CD4-positive, alpha-beta memory T cell (primary cell): ENCODE data around the gene NUCKS1. TPM values are rescaled to one million over a fixed set of nuclear protein-coding genes. Genes with fewer than 3 reads are reported as not detected.

Source experiments
- CTCF ChIA-PET: fragments of 350-600 bp; sonication (Branson Sonifier 250); formaldehyde crosslinking; loops from one replicate; lab custom pipeline; 2021; ENCODE audit warnings: inconsistent platforms; ENCODE audit not compliant: partially characterized antibody; lab: Charles Lee
- POLR2A ChIA-PET: fragments of 350-600 bp; sonication (Branson Sonifier 250); formaldehyde crosslinking; loops from one replicate; lab custom pipeline; 2021; ENCODE audit not compliant: partially characterized antibody; lab: Charles Lee
- DNase-seq, 5 donors: peaks; one replicate each; pipeline versions ENCODE4 v3.0.0 to v3.0.0-alpha.2; 2020 to 2022; ENCODE audit warnings: mixed read lengths in 1 of 5
- H3K27ac ChIP-seq: one replicate; pipeline ENCODE4 v1.7.0; 2013; ENCODE audit warnings: low read depth, low read length
- H3K27me3 ChIP-seq: 2 replicates; pipeline ENCODE4 v1.7.0; 2013; ENCODE audit warnings: mild to moderate bottlenecking, low read length, moderate library complexity; ENCODE audit not compliant: insufficient read depth
- H3K36me3 ChIP-seq: 2 replicates; pipeline ENCODE4 v1.7.0; 2013; ENCODE audit warnings: mild to moderate bottlenecking, low read length, moderate library complexity; ENCODE audit not compliant: insufficient read depth
- H3K4me1 ChIP-seq: 2 replicates; pipeline ENCODE4 v1.7.0; 2013; ENCODE audit warnings: mild to moderate bottlenecking, low read length, moderate library complexity; ENCODE audit not compliant: insufficient read depth
- H3K4me3 ChIP-seq, 2 donors: one replicate each; pipeline ENCODE4 v1.7.0; 2013; ENCODE audit warnings: low read length in 2 of 2, mild to moderate bottlenecking in 1 of 2
- H3K9me3 ChIP-seq, 2 donors: one replicate each; pipeline ENCODE4 v1.7.0; 2013; ENCODE audit warnings: low read length in 2 of 2, control low read depth in 1 of 2; ENCODE audit not compliant: control insufficient read depth in 1 of 2
- H3K27ac Mint-ChIP-seq, 7 donors: one replicate each; pipeline ENCODE4 v1.8.0; 2020 to 2021; ENCODE audit warnings: mixed read lengths in 7 of 7, mild to moderate bottlenecking in 6 of 7, inconsistent platforms in 3 of 7, moderate library complexity in 3 of 7
- H3K27me3 Mint-ChIP-seq, 2 donors: one replicate each; pipeline ENCODE4 v1.8.0; 2020 to 2021; ENCODE audit warnings: mixed read lengths in 2 of 2
- H3K36me3 Mint-ChIP-seq, 2 donors: one replicate each; pipeline ENCODE4 v1.8.0; 2020 to 2021; ENCODE audit warnings: mixed read lengths in 2 of 2, inconsistent platforms in 1 of 2, mild to moderate bottlenecking in 1 of 2
- H3K4me1 Mint-ChIP-seq, 4 donors: one replicate each; pipeline ENCODE4 v1.8.0; 2020 to 2021; ENCODE audit warnings: mixed read lengths in 4 of 4, mild to moderate bottlenecking in 1 of 4
- H3K4me3 Mint-ChIP-seq, 8 donors: one replicate each; pipeline ENCODE4 v1.8.0; 2020 to 2021; ENCODE audit warnings: mixed read lengths in 8 of 8, mild to moderate bottlenecking in 7 of 8, moderate library complexity in 6 of 8, inconsistent platforms in 3 of 8
- H3K9me3 Mint-ChIP-seq, 8 donors: one replicate each; pipeline ENCODE4 v1.8.0; 2020 to 2021; ENCODE audit warnings: mixed read lengths in 8 of 8, mild to moderate bottlenecking in 5 of 8, inconsistent platforms in 3 of 8, moderate library complexity in 1 of 8
- intact Hi-C: fragments of 100-400 bp; cut with micrococcal nuclease; formaldehyde crosslinking; loops from one replicate; pipeline ENCODE4 v1.15.1; 2023
- polyA plus RNA-seq, 2 donors: library from polyadenylated mRNA; unstranded; fragments of 300-500 nt; fragmentation: Illumina TruSeq; gene quantifications; one replicate each; pipeline ENCODE4 v1.2.3, GENCODE V29; 2021
- total RNA-seq, 2 experiments: library from RNA; stranded (reverse); gene quantifications; one replicate each; pipeline ENCODE4 v1.2.3, GENCODE V29; 2021

Gene NUCKS1
- total and polyA plus RNA-seq, 4 experiments from 2014 or later = 9.0 to 117 (median 62.2) TPM

DNA sequence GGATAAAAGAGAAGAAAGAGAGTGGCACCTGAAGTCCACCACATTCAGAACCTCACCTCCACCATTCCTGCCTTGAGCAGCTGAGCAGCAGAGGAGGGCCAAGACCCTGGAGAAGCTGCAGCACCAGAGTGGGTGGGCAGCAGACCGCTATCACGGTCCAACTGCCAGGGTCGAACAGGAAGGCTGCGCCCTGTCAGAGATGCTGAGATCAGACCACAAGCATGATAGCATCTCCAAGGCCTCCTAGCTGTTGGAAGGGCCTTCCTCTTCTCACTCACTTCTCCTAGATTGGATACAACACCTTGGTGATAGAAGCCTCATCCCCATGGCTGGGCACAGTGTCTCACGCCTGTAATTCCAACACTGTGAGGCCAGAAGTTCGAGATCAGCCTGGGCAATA lies 57.6 kb downstream of the NUCKS1 start:
- H3K9me3 Mint-ChIP-seq = no peaks in the 10 kb centered on the region
- ChIA-PET POLR2A (no interaction called here), CTCF (interaction anchor here (1.3 to 1.7 kb wide), 2 partner anchors 17 to 101 kb away, joined by 3 to 5 read pairs; no protein-coding TSS in a partner anchor)
- no peak overlapping the region for H3K27ac Mint-ChIP-seq
- Histone ChIP-seq H3K4me3 (no peak overlapping the region), H3K9me3 (no peaks in the 10 kb centered on the region), H3K36me3 (no peaks in the 10 kb centered on the region), H3K27ac (no peak overlapping the region), H3K27me3 (no peaks in the 10 kb centered on the region), H3K4me1 (no peaks in the 10 kb centered on the region)
- no peaks in the 10 kb centered on the region for H3K36me3 Mint-ChIP-seq
- peaks cover 13 to 14% of the 10 kb centered on the region in 2 donors for H3K27me3 Mint-ChIP-seq
- H3K4me1 Mint-ChIP-seq = peaks cover 0 to 1% (median 0%) of the 10 kb centered on the region in 4 donors
- intact Hi-C loops = no loop called here
- DNase-seq = no peak
- H3K4me3 Mint-ChIP-seq = no peak overlapping the region

DNA sequence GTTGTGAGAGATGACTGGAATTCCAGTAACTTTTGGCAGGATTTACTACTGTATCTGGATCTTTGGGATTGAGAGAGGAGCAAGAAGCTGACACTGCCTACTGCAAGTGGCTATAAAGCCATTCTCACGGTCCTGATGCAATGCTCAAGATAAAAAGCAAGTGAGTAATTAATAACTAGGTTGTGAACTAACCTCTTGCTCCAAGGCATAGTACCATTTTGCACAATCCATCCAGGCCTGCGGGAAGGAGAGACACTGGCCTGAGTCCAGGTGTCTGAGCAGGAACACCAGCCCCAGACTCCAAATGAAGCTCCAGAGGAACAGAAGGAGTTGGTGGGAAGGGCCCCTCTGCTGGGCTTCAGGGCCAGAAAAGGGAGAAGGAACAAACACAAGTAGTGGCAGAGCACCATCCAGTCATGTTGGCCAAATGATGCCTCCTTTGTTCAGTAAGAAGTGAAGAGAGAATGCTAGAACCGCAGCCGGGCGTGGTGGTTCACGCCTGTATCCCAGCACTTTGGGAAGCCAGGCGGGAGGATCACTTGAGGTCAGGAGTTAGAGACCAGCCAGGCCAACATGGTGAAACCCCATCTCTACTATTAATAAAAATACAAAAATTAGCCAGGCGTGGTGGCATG lies 59.7 kb downstream of the NUCKS1 start:
- POLR2A ChIA-PET = no interaction called here

DNA sequence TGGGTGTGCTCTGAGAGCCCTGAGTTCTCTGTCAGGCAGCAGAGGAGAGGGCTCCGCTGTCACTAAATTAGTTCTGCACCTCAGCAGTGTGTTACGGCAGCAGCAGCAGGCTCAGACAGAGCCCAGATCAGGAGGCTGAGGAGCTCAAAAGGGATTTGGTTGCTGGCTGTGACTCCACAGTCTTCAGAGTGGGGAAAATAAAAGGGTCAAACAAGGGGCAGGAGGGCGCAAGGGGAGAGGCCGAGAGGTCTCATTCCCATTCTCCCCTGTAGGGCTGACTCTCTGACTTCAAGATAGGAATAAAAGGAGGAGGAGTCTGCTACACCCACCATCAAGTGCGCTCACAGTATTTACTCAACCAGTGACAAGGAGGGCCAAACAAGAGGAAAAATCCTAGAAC lies 60.5 kb downstream of the NUCKS1 start:
- Mint-ChIP-seq H3K27ac (no peak overlapping the region), H3K4me3 (no peak overlapping the region), H3K9me3 (no peaks in the 10 kb centered on the region), H3K4me1 (peaks cover 0 to 1% (median 0%) of the 10 kb centered on the region in 4 donors), H3K27me3 (peaks cover 4 to 8% of the 10 kb centered on the region in 2 donors), H3K36me3 (no peaks in the 10 kb centered on the region)
- Histone ChIP-seq H3K27me3 (no peaks in the 10 kb centered on the region), H3K27ac (no peak overlapping the region), H3K4me3 (no peak overlapping the region), H3K9me3 (no peaks in the 10 kb centered on the region), H3K36me3 (no peaks in the 10 kb centered on the region), H3K4me1 (no peaks in the 10 kb centered on the region)
- intact Hi-C loops = no loop called here
- no peak for DNase-seq
- CTCF ChIA-PET = interaction anchor here (1.0 to 1.7 kb wide), 3 partner anchors 12 to 98 kb away, joined by 3 read pairs; no protein-coding TSS in a partner anchor
- POLR2A ChIA-PET = no interaction called here

More for the DNA sequence above, 59.7 kb downstream of the NUCKS1 start:
- peaks cover 0 to 1% (median 0%) of the 10 kb centered on the region in 4 donors for H3K4me1 Mint-ChIP-seq
- CTCF ChIA-PET = no interaction called here
- no peaks in the 10 kb centered on the region for H3K36me3 Mint-ChIP-seq
- Histone ChIP-seq H3K4me1 (no peaks in the 10 kb centered on the region), H3K27ac (no peak overlapping the region), H3K9me3 (no peaks in the 10 kb centered on the region), H3K36me3 (no peaks in the 10 kb centered on the region), H3K27me3 (no peaks in the 10 kb centered on the region), H3K4me3 (no peak overlapping the region)
- intact Hi-C loops = no loop called here
- no peak overlapping the region for H3K4me3 Mint-ChIP-seq
- no peak for DNase-seq
- peaks cover 6 to 8% of the 10 kb centered on the region in 2 donors for H3K27me3 Mint-ChIP-seq
- H3K9me3 Mint-ChIP-seq = no peaks in the 10 kb centered on the region
- H3K27ac Mint-ChIP-seq = no peak overlapping the region

DNA sequence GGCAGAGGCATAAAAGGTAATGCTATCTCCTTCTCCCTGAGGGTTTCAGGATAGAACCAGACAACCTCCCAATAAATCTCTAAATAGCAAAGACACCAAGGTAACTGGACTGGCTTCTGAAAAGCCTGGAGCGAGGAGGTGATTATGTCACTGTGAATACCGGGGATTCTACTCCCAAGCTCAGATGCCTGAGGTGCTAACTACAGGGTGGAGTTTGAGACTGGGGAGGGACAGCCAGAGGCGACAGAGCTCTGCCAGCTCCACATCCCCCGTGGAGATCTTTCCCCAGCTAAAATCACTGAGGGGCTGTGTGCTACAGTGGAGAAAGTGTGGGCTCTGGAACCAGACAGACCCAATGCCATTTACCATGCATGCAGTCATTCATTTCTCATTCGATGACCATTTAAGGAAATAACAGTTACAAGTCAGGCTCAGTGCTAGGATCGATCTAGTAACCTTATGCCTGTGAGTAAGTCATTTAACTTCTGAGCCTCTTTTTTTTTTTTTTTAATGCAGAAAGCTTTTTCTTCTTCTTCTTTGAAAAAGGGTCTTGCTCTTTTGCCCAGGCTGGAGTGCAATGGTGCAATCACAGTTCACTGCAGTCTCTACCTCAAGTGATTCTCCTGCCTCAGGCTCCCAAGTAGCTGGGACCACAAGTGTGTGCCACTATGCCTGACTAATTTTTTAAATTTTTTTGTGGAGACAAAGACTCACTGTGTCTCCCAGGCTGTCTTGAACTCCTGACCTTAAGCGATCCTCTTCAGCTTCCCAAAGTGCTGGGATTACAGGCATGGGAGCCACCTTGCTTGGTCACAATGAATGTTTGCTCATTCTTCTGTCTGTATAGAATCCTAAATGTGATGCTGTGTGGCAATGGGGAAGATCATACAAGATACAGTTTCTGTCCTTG lies 61.6 kb downstream of the NUCKS1 start:
- H3K27me3 Mint-ChIP-seq = peaks cover 3 to 8% of the 10 kb centered on the region in 2 donors
- intact Hi-C loops = no loop called here
- H3K27ac Mint-ChIP-seq = no peak overlapping the region
- H3K27me3 ChIP-seq = no peaks in the 10 kb centered on the region
- H3K36me3 ChIP-seq = no peaks in the 10 kb centered on the region
- ChIA-PET CTCF (interaction anchor here (0.6 to 1.7 kb wide), 8 partner anchors 11 to 208 kb away, joined by 3 to 4 read pairs (median 3); no protein-coding TSS in a partner anchor), POLR2A (no interaction called here)
- H3K9me3 ChIP-seq = no peaks in the 10 kb centered on the region
- H3K36me3 Mint-ChIP-seq = no peaks in the 10 kb centered on the region
- H3K4me1 ChIP-seq = no peaks in the 10 kb centered on the region
- no peaks in the 10 kb centered on the region for H3K9me3 Mint-ChIP-seq
- H3K4me3 Mint-ChIP-seq = no peak overlapping the region
- no peak overlapping the region for H3K4me3 ChIP-seq
- H3K4me1 Mint-ChIP-seq = peaks cover 0 to under 1% (median 0%) of the 10 kb centered on the region in 4 donors
- no peak overlapping the region for H3K27ac ChIP-seq
- DNase-seq = no peak

DNA sequence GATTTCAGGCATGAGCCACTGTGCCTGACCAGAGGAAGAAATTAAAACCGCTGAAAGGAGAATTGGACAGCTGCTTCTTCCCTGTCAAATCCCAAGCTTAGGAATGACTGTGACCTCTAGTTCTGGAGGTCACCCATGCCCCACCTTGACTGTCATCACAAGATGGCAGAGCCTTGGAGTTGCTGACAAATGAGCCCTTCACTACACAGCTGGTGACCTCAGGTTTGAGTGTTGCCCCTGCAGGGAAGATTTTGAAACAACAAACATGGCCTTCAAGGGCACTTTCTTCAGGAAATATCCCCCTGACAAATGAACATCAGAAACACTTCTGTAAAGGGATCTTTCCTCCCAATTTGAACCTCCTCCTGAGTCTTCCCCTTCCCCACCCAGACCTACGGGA lies 62.7 kb downstream of the NUCKS1 start:
- Histone ChIP-seq H3K4me3 (no peak overlapping the region), H3K27ac (no peak overlapping the region), H3K36me3 (no peaks in the 10 kb centered on the region), H3K9me3 (no peaks in the 10 kb centered on the region), H3K27me3 (no peaks in the 10 kb centered on the region), H3K4me1 (no peaks in the 10 kb centered on the region)
- Mint-ChIP-seq H3K9me3 (no peaks in the 10 kb centered on the region), H3K36me3 (no peaks in the 10 kb centered on the region), H3K27me3 (peaks cover 2 to 4% of the 10 kb centered on the region in 2 donors), H3K4me3 (no peak overlapping the region), H3K27ac (no peak overlapping the region), H3K4me1 (no peaks in the 10 kb centered on the region)
- intact Hi-C loops = no loop called here
- CTCF ChIA-PET = interaction anchor here (1.1 to 1.6 kb wide), 4 partner anchors 10 to 29 kb away, joined by 3 to 4 read pairs (median 3); no protein-coding TSS in a partner anchor
- POLR2A ChIA-PET = no interaction called here
- DNase-seq = no peak

DNA sequence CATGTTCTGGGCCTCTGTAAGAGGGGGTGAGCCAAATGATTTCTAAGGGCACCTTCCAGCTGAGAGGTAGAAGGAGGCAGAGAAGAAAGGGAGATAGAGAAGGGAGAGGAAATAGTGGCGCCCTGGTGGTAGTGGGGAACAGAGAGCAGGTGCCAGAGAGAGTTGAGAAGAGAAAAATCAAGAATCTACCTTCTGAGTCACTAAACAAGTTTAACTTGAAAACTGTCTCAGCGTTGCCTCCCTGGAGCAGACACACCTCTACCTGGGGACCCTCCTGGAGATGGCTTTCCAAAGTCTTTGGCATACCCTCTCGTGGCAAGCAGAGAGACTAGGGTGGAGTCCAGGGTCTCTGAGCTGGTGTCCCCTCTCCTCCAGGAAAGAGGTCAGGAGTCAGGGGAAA lies 68.6 kb downstream of the NUCKS1 start:
- Mint-ChIP-seq H3K9me3 (peaks cover 0 to 2% (median 0%) of the 10 kb centered on the region in 8 donors), H3K27me3 (peaks cover 1 to 9% of the 10 kb centered on the region in 2 donors), H3K27ac (no peak overlapping the region), H3K4me3 (peak overlapping the region in 5 of 8 donors; percentile 1 to 83 (median 77)), H3K36me3 (no peaks in the 10 kb centered on the region), H3K4me1 (peaks cover 8 to 16% (median 10%) of the 10 kb centered on the region in 4 donors)
- no peaks in the 10 kb centered on the region for H3K9me3 ChIP-seq
- DNase-seq = no peak
- intact Hi-C loops = no loop called here
- no peaks in the 10 kb centered on the region for H3K27me3 ChIP-seq
- H3K27ac ChIP-seq = no peak overlapping the region
- no peak overlapping the region for H3K4me3 ChIP-seq
- no peaks in the 10 kb centered on the region for H3K36me3 ChIP-seq
- ChIA-PET POLR2A (no interaction called here), CTCF (interaction anchor here (1.9 to 5.9 kb wide), 2 partner anchors 22 to 31 kb away, joined by 4 to 38 read pairs; no protein-coding TSS in a partner anchor)
- peaks cover 9% of the 10 kb centered on the region for H3K4me1 ChIP-seq
